Hepatocyte (in vitro differentiated cells): ENCODE results near the gene ST6GAL2. TPM values are rescaled to one million over a fixed set of nuclear protein-coding genes. Genes with fewer than 3 reads are reported as not detected.

Source experiments
- DNase-seq: peaks from one replicate; pipeline ENCODE4 v3.0.0-alpha.2; 2016; ENCODE audit warnings: low spot score
- H2AFZ ChIP-seq: fragments of 200-600 bp; sonication (generic); 2 replicates; pipeline ENCODE4 v1.6.0; 2016; ENCODE audit warnings: antibody characterized with exemption, mild to moderate bottlenecking
- H3K27ac ChIP-seq: fragments of 200-600 bp; sonication (generic); 2 replicates; pipeline ENCODE4 v1.5.1; 2016; ENCODE audit warnings: mild to moderate bottlenecking
- H3K27me3 ChIP-seq: fragments of 200-600 bp; sonication (generic); 2 replicates; pipeline ENCODE4 v1.6.1; 2016
- H3K36me3 ChIP-seq: fragments of 200-600 bp; sonication (generic); replicated peaks from 2 replicates; pipeline ENCODE4 v1.5.1; 2016; ENCODE audit warnings: low read depth; ENCODE audit not compliant: insufficient read depth
- H3K4me1 ChIP-seq: fragments of 200-600 bp; sonication (generic); 2 replicates; pipeline ENCODE4 v1.5.1; 2016; ENCODE audit warnings: mild to moderate bottlenecking, moderate library complexity; ENCODE audit not compliant: insufficient read depth
- H3K4me2 ChIP-seq: fragments of 200-600 bp; sonication (generic); 2 replicates; pipeline ENCODE4 v1.6.0; 2016
- H3K4me3 ChIP-seq: fragments of 200-600 bp; sonication (generic); 2 replicates; pipeline ENCODE4 v1.5.1; 2016; ENCODE audit warnings: mild to moderate bottlenecking
- H3K79me2 ChIP-seq: fragments of 200-600 bp; sonication (generic); 2 replicates; pipeline ENCODE4 v1.6.0; 2017; ENCODE audit warnings: mild to moderate bottlenecking
- H3K9me2 ChIP-seq: fragments of 200-600 bp; sonication (generic); replicated peaks from 2 replicates; pipeline ENCODE4 v1.6.0; 2017; ENCODE audit warnings: mild to moderate bottlenecking; ENCODE audit not compliant: insufficient read depth
- H3K9me3 ChIP-seq: fragments of 200-600 bp; sonication (generic); 2 replicates; pipeline ENCODE4 v1.5.1; 2016; ENCODE audit warnings: low read depth, mild to moderate bottlenecking
- H4K20me1 ChIP-seq: fragments of 200-600 bp; sonication (generic); 2 replicates; pipeline ENCODE4 v1.6.0; 2016; ENCODE audit warnings: mild to moderate bottlenecking; ENCODE audit not compliant: insufficient read depth, poor library complexity, severe bottlenecking
- CTCF ChIP-seq: fragments of 200-600 bp; sonication (generic); IDR thresholded peaks from 2 replicates; pipeline ENCODE4 v1.5.1; 2016; ENCODE audit warnings: antibody characterized with exemption, mild to moderate bottlenecking; ENCODE audit not compliant: poor library complexity
- EZH2 ChIP-seq: fragments of 200-600 bp; sonication (generic); IDR thresholded peaks from 2 replicates; pipeline ENCODE4 v1.6.1; 2016; ENCODE audit warnings: antibody characterized with exemption, mild to moderate bottlenecking, borderline replicate concordance
- EZH2phosphoT487 ChIP-seq: fragments of 200-600 bp; sonication (generic); IDR thresholded peaks from one replicate; pipeline ENCODE4 v1.6.1; 2018; ENCODE audit warnings: antibody characterized with exemption, mild to moderate bottlenecking, low read depth, moderate library complexity; ENCODE audit not compliant: unreplicated experiment, severe bottlenecking
- WGBS: methylation state at CpG from one replicate; pipeline ENCODE4 v1.1.6; 2016; ENCODE audit warnings: low lambda C conversion rate; ENCODE audit errors: missing lambda C conversion rate; 5-methylcytosine and 5-hydroxymethylcytosine counted together
- polyA plus RNA-seq: library from polyadenylated mRNA; unstranded; fragments of >200 nt; fragmentation: Nextera tagmentation; extraction: Ambion mirVana; gene quantifications from 2 replicates; pipeline ENCODE4 v1.2.1, GENCODE V29; 2016
- total RNA-seq: library from RNA; depleted of rRNA; stranded (reverse); fragments of >200 nt; gene quantifications from 2 replicates; pipeline ENCODE4 v1.2.3, GENCODE V29; 2014

The ST6GAL2 gene
- total and polyA plus RNA-seq, 2 experiments from 2014 or later = 3.2 to 14.4 TPM

- TF ChIP-seq EZH2phosphoT487 = no peak
- TF ChIP-seq CTCF = no peak
- TF ChIP-seq EZH2 = no peak
- no peak for DNase-seq
Measured at GRCh38 chr2:106758901-106759497, 127.0 kb downstream of the ST6GAL2 start.

More at GRCh38 chr2:106758901-106759497, 127.0 kb downstream of the ST6GAL2 start:
- no peak overlapping the region for H3K27ac ChIP-seq
- H3K27me3 ChIP-seq = no peaks in the 10 kb centered on the region
- H3K9me3 ChIP-seq = no peaks in the 10 kb centered on the region
- H4K20me1 ChIP-seq = no peaks in the 10 kb centered on the region
- H3K9me2 ChIP-seq = no peaks in the 10 kb centered on the region
- H3K79me2 ChIP-seq = no peaks in the 10 kb centered on the region
- H3K4me1 ChIP-seq = no peaks in the 10 kb centered on the region
- H3K4me3 ChIP-seq = no peak overlapping the region
- 100% methylated on average over 1 of the region's 1 CpG for WGBS
- H3K4me2 ChIP-seq = no peak overlapping the region
- no peaks in the 10 kb centered on the region for H3K36me3 ChIP-seq
- no peak overlapping the region for H2AFZ ChIP-seq
